Measurements from ENCODE around the gene SRMS. TPM values are rescaled to one million over a fixed set of nuclear protein-coding genes. Genes with fewer than 3 reads are reported as not detected.

The SRMS gene
- total and polyA plus RNA-seq, 2 donors (not counting 3 experiments of a cell fraction or from before 2014, with no cell fraction given): not detected

DNA sequence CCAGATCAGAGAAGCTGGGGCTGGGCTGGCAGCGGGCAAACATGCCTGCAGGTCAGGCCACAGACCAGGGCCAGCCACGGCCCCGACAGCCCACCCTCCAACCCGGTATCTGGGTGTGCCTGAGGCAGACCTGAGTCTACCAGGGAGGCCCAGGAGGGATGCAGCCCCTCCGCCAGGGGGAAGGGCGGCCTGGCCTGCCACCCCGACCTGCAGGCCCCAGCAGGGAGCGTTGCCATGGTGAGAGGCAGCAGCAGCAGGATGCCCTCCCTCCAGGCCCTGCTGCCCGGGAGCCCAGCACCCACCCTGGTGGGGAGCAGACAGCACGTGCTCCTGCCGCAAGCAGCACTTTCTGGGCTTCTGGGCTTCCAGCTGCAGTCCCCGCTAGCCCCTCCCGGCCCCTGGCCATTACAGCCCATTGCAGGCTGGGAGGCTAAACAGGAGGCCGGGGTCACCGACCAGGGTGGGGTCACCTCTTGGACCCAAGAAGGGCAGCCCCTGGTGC lies 44.8 kb downstream of the SRMS start:
- H3K9ac ChIP-seq (replicated peaks; ENCODE audit: extremely low read depth, insufficient read depth, low read length): no peak overlapping the region
- BruUV-seq (replicated peaks): no TSS peak
- intact Hi-C loops (cut with micrococcal nuclease): no loop called here
- no peaks in the 10 kb centered on the region for H3K79me2 ChIP-seq (ENCODE audit: control insufficient read depth, insufficient read depth, low read length)
- no peak for FAIRE-seq
- ChIA-PET POLR2A (no interaction called here), CTCF (interaction anchor here (0.9 to 1.0 kb wide), 2 partner anchors 15 to 44 kb away, joined by 3 read pairs; no protein-coding TSS in a partner anchor)
- TF ChIP-seq MYC (IDR thresholded peaks at IDR 0.05; ENCODE audit: low read depth, low read length) (no peak), FOS (IDR thresholded peaks at IDR 0.05; ENCODE audit: borderline replicate concordance, insufficient read depth, low read length) (no peak)
- TF ChIP-seq, protein P1, sequence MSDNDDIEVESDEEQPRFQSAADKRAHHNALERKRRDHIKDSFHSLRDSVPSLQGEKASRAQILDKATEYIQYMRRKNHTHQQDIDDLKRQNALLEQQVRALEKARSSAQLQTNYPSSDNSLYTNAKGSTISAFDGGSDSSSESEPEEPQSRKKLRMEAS (IDR thresholded peaks at IDR 0.05; ENCODE audit: insufficient read depth, insufficient read length): no peak
- dilution Hi-C loops (cut with MboI; ENCODE audit: extremely low pct_ligation_motif_present, low sequenced_read_pairs): no loop called here
- H3K36me3 ChIP-seq (ENCODE audit: control insufficient read depth in 2 of 2, extremely low read depth in 1 of 2, insufficient read depth in 2 of 2, low read length in 2 of 2): no peaks in the 10 kb centered on the region
- H3K4me1 ChIP-seq (ENCODE audit: control insufficient read depth, extremely low read depth, insufficient read depth, low read length): no peaks in the 10 kb centered on the region
- H2AFZ ChIP-seq (ENCODE audit: low read depth, low read length): no peak overlapping the region
- no peaks in the 10 kb centered on the region for H4K20me1 ChIP-seq (replicated peaks; ENCODE audit: control insufficient read depth, extremely low read depth, insufficient read depth, low read length)
- no peaks in the 10 kb centered on the region for H3K9me1 ChIP-seq (replicated peaks; ENCODE audit: control insufficient read depth, extremely low read depth, insufficient read depth, low read length)
- no peak overlapping the region for H3K4me3 ChIP-seq (replicated peaks in 1 of 3; ENCODE audit: insufficient read depth in 1 of 3, low read depth in 1 of 3, low read length in 3 of 3)
- no peaks in the 10 kb centered on the region for H3K9me3 ChIP-seq (replicated peaks; ENCODE audit: control insufficient read depth, insufficient read depth, low read length)
- no peak overlapping the region for H3K4me2 ChIP-seq (ENCODE audit: insufficient read depth, low read length)
- H3K27ac ChIP-seq (ENCODE audit: insufficient read depth, low read depth, low read length): no peak overlapping the region
- H3K27me3 ChIP-seq (ENCODE audit: control insufficient read depth in 2 of 2, insufficient read depth in 2 of 2, low read length in 2 of 2): no peaks in the 10 kb centered on the region
- no peak for DNase-seq (ENCODE audit: low read depth, low spot score)

- Histone ChIP-seq H2AFZ (ENCODE audit: low read depth, low read length) (no peak overlapping the region), H3K9me1 (replicated peaks; ENCODE audit: control insufficient read depth, extremely low read depth, insufficient read depth, low read length) (no peaks in the 10 kb centered on the region), H3K4me3 (replicated peaks in 1 of 3; ENCODE audit: insufficient read depth in 1 of 3, low read depth in 1 of 3, low read length in 3 of 3) (no peak overlapping the region), H4K20me1 (replicated peaks; ENCODE audit: control insufficient read depth, extremely low read depth, insufficient read depth, low read length) (no peaks in the 10 kb centered on the region), H3K79me2 (ENCODE audit: control insufficient read depth, insufficient read depth, low read length) (no peaks in the 10 kb centered on the region), H3K9ac (replicated peaks; ENCODE audit: extremely low read depth, insufficient read depth, low read length) (no peak overlapping the region), H3K36me3 (ENCODE audit: control insufficient read depth in 2 of 2, extremely low read depth in 1 of 2, insufficient read depth in 2 of 2, low read length in 2 of 2) (no peaks in the 10 kb centered on the region), H3K27ac (ENCODE audit: insufficient read depth, low read depth, low read length) (no peak overlapping the region), H3K4me1 (ENCODE audit: control insufficient read depth, extremely low read depth, insufficient read depth, low read length) (no peaks in the 10 kb centered on the region), H3K4me2 (ENCODE audit: insufficient read depth, low read length) (no peak overlapping the region), H3K9me3 (replicated peaks; ENCODE audit: control insufficient read depth, insufficient read depth, low read length) (no peaks in the 10 kb centered on the region), H3K27me3 (ENCODE audit: control insufficient read depth in 2 of 2, insufficient read depth in 2 of 2, low read length in 2 of 2) (no peaks in the 10 kb centered on the region)
- BruUV-seq (replicated peaks): no TSS peak
- DNase-seq (ENCODE audit: low read depth, low spot score): no peak
- ChIA-PET CTCF (interaction anchor here (0.6 kb wide), 1 partner anchor 123 kb away, joined by 3 read pairs; no protein-coding TSS in a partner anchor), POLR2A (interaction anchor here (0.7 kb wide), 1 partner anchor 584 kb away, joined by 6 read pairs; no protein-coding TSS in a partner anchor)
- dilution Hi-C loops (cut with MboI; ENCODE audit: extremely low pct_ligation_motif_present, low sequenced_read_pairs) (no loop called here), intact Hi-C loops (cut with micrococcal nuclease) (no loop called here)
- FAIRE-seq: no peak
- no peak for TF ChIP-seq FOS (IDR thresholded peaks at IDR 0.05; ENCODE audit: borderline replicate concordance, insufficient read depth, low read length)
- no peak for TF ChIP-seq JUN (IDR thresholded peaks at IDR 0.05; ENCODE audit: borderline replicate concordance, insufficient read depth, insufficient read length, low read depth)
- TF ChIP-seq POLR2A (IDR thresholded peaks at IDR 0.05; ENCODE audit: low read depth, low read length): no peak
- no peak for TF ChIP-seq POLR2AphosphoS5 (IDR thresholded peaks at IDR 0.05; ENCODE audit: insufficient read depth, low read depth, low read length)
- TF ChIP-seq, protein P1 (IDR thresholded peaks at IDR 0.05; ENCODE audit: insufficient read depth, insufficient read length): no peak
- no peak for TF ChIP-seq GATA2 (IDR thresholded peaks at IDR 0.05; ENCODE audit: insufficient read depth, insufficient read length, low read depth, low read length)
- TF ChIP-seq MYC (IDR thresholded peaks at IDR 0.05; ENCODE audit: low read depth, low read length): no peak
- TF ChIP-seq EZH2 (IDR thresholded peaks at IDR 0.05; ENCODE audit: borderline replicate concordance, low read depth, low read length, severe bottlenecking): no peak
- TF ChIP-seq, protein P2, sequence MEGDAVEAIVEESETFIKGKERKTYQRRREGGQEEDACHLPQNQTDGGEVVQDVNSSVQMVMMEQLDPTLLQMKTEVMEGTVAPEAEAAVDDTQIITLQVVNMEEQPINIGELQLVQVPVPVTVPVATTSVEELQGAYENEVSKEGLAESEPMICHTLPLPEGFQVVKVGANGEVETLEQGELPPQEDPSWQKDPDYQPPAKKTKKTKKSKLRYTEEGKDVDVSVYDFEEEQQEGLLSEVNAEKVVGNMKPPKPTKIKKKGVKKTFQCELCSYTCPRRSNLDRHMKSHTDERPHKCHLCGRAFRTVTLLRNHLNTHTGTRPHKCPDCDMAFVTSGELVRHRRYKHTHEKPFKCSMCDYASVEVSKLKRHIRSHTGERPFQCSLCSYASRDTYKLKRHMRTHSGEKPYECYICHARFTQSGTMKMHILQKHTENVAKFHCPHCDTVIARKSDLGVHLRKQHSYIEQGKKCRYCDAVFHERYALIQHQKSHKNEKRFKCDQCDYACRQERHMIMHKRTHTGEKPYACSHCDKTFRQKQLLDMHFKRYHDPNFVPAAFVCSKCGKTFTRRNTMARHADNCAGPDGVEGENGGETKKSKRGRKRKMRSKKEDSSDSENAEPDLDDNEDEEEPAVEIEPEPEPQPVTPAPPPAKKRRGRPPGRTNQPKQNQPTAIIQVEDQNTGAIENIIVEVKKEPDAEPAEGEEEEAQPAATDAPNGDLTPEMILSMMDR (IDR thresholded peaks at IDR 0.05; ENCODE audit: extremely low read depth in 1 of 2, insufficient read depth in 1 of 2, low read depth in 1 of 2, low read length in 2 of 2): no peak
Measured at GRCh38 chr20:63501818-63502670, 45.5 kb downstream of the SRMS start.

Measured in endothelial cell of umbilical vein (primary cell).